CD14-positive monocyte (primary cell): ENCODE results near the gene TOM1. TPM values are rescaled to one million over a fixed set of nuclear protein-coding genes. Genes with fewer than 3 reads are reported as not detected.

Experiments used
- DNase-seq, 3 donors: peaks; one replicate each; pipeline ENCODE4 v3.0.0-alpha.2; 2011 to 2022
- H2AFZ ChIP-seq: 2 replicates; pipeline ENCODE4 v1.6.0; 2012; ENCODE audit warnings: mild to moderate bottlenecking, low read depth, low read length, inconsistent platforms; ENCODE audit not compliant: insufficient read depth, poor library complexity, severe bottlenecking
- H3K27ac ChIP-seq, 2 donors: 1 replicate in 1 of 2; 2 replicates in 1 of 2; pipeline ENCODE4 v1.5.1; 2012 to 2013; ENCODE audit warnings: low read length in 2 of 2, control low read depth in 1 of 2, inconsistent platforms in 1 of 2, low read depth in 1 of 2, mild to moderate bottlenecking in 1 of 2
- H3K27me3 ChIP-seq, 2 donors: one replicate each; pipeline versions ENCODE4 v1.6.0 to v1.6.1; 2011 to 2013; ENCODE audit warnings: low read length in 2 of 2; ENCODE audit not compliant: control insufficient read depth in 2 of 2, insufficient read depth in 2 of 2
- H3K36me3 ChIP-seq, 2 donors: replicated peaks in 1 of 2; 1 replicate in 1 of 2; 2 replicates in 1 of 2; pipeline versions ENCODE4 v1.5.1 to v1.6.1; 2012 to 2013; ENCODE audit warnings: low read length in 2 of 2, control low read depth in 1 of 2, inconsistent platforms in 1 of 2, mild to moderate bottlenecking in 1 of 2; ENCODE audit not compliant: insufficient read depth in 2 of 2, control insufficient read depth in 1 of 2
- H3K4me1 ChIP-seq, 2 donors: 1 replicate in 1 of 2; 2 replicates in 1 of 2; pipeline versions ENCODE4 v1.5.1 to v1.6.1; 2012 to 2013; ENCODE audit warnings: low read length in 2 of 2, control low read depth in 1 of 2, inconsistent platforms in 1 of 2, mild to moderate bottlenecking in 1 of 2, moderate library complexity in 1 of 2; ENCODE audit not compliant: insufficient read depth in 2 of 2, control insufficient read depth in 1 of 2
- H3K4me2 ChIP-seq: replicated peaks from 2 replicates; pipeline ENCODE3; 2012; ENCODE audit warnings: low read length, moderate library complexity, mild to moderate bottlenecking; ENCODE audit not compliant: poor library complexity, severe bottlenecking; ENCODE audit errors: extremely low read depth
- H3K4me3 ChIP-seq, 3 experiments: fragments of 200-600 bp in 1 of 3; sonication (generic) in 1 of 3; replicated peaks in 1 of 3; 1 replicate in 2 of 3; 2 replicates in 1 of 3; pipeline ENCODE4 v1.5.1; 2011 to 2013; ENCODE audit warnings: low read length in 3 of 3, mild to moderate bottlenecking in 3 of 3, control low read depth in 2 of 3, low read depth in 2 of 3, inconsistent platforms in 1 of 3, moderate library complexity in 1 of 3
- H3K79me2 ChIP-seq: 2 replicates; pipeline ENCODE4 v1.6.0; 2012; ENCODE audit warnings: mild to moderate bottlenecking, control low read depth, inconsistent platforms, low read length, moderate library complexity; ENCODE audit not compliant: insufficient read depth
- H3K9ac ChIP-seq: 2 replicates; pipeline ENCODE4 v1.6.0; 2017; ENCODE audit warnings: low read length, mild to moderate bottlenecking; ENCODE audit not compliant: insufficient read depth, poor library complexity, severe bottlenecking
- H3K9me3 ChIP-seq, 2 donors: replicated peaks in 1 of 2; 1 replicate in 1 of 2; 2 replicates in 1 of 2; pipeline versions ENCODE4 v1.5.1 to v1.6.1; 2012 to 2013; ENCODE audit warnings: low read length in 2 of 2, control low read depth in 1 of 2; ENCODE audit not compliant: control insufficient read depth in 1 of 2, insufficient read depth in 1 of 2
- H4K20me1 ChIP-seq: 2 replicates; pipeline ENCODE4 v1.6.0; 2012; ENCODE audit warnings: mild to moderate bottlenecking, low read length, control low read depth, moderate library complexity; ENCODE audit not compliant: insufficient read depth
- H3K27ac Mint-ChIP-seq, 7 donors: one replicate each; pipeline ENCODE4 v1.8.0; 2020; ENCODE audit warnings: mild to moderate bottlenecking in 7 of 7, mixed read lengths in 7 of 7, moderate library complexity in 6 of 7, inconsistent platforms in 2 of 7
- H3K27me3 Mint-ChIP-seq, 3 donors: one replicate each; pipeline ENCODE4 v1.8.0; 2021 to 2022; ENCODE audit warnings: low read depth in 3 of 3, mild to moderate bottlenecking in 3 of 3, mixed read lengths in 3 of 3, moderate library complexity in 3 of 3, inconsistent platforms in 1 of 3
- H3K36me3 Mint-ChIP-seq, 2 donors: one replicate each; pipeline ENCODE4 v1.8.0; 2020; ENCODE audit warnings: mixed read lengths in 2 of 2, inconsistent platforms in 1 of 2, mild to moderate bottlenecking in 1 of 2
- H3K4me1 Mint-ChIP-seq: one replicate; pipeline ENCODE4 v1.8.0; 2020; ENCODE audit warnings: mild to moderate bottlenecking, mixed read lengths
- H3K4me3 Mint-ChIP-seq, 2 donors: one replicate each; pipeline ENCODE4 v1.8.0; 2020; ENCODE audit warnings: mild to moderate bottlenecking in 2 of 2, mixed read lengths in 2 of 2, moderate library complexity in 1 of 2
- H3K9me3 Mint-ChIP-seq, 7 donors: one replicate each; pipeline ENCODE4 v1.8.0; 2020 to 2022; ENCODE audit warnings: mixed read lengths in 7 of 7, mild to moderate bottlenecking in 6 of 7, moderate library complexity in 6 of 7, inconsistent platforms in 2 of 7
- WGBS: methylation state at CpG from one replicate; pipeline ENCODE4 v1.1.5; 2013; ENCODE audit warnings: missing lambda C conversion rate; ENCODE audit not compliant: insufficient coverage; 5-methylcytosine and 5-hydroxymethylcytosine counted together
- intact Hi-C, 2 donors: fragments of 100-400 bp; cut with micrococcal nuclease; formaldehyde crosslinking; loops; one replicate each; pipeline versions ENCODE4 v1.15.0 to v1.15.1; 2023
- polyA plus RNA-seq, 3 donors: library from polyadenylated mRNA; depleted of rRNA in 1 of 3; unstranded in 2 of 3; stranded (reverse) in 1 of 3; fragments of 300-500 nt in 2 of 3; fragments of >200 nt in 1 of 3; fragmentation: Illumina TruSeq in 2 of 3; gene quantifications; 1 replicate in 2 of 3; 2 replicates in 1 of 3; pipeline ENCODE4 v1.2.3, GENCODE V29; 2012 to 2021
- TF ChIP-seq, protein P1 (sequence below): fragments of 200-600 bp; IDR thresholded peaks from one replicate; pipeline ENCODE4 v1.8.0; 2022; ENCODE audit warnings: antibody characterized with exemption, mild to moderate bottlenecking

TOM1 gene
- polyA plus RNA-seq, 3 donors, result 80.5 to 167 (median 120) TPM

DNA sequence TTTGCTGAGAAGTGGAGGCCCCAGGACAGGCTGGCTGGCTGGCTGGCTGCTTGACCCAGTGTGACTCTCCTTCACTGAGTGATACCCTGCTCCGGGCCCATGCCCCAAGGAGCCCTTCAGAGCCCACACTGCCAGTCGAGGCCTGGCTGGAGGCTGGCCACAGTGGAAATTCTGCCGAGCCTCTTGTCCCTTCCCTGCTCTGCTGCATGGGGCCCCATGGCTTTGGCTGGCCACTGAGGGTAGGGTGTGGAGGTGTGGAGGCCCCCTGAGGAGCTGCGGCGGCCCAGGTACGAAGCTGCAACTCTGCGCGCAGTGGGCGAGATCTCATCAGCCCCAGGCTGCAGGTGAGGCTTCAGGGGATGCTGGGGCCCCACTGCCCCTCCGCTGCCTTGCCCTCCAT is 47.8 kb downstream of the TOM1 start:
- DNase-seq, result no peak
- Histone ChIP-seq H3K27me3 (no peaks in the 10 kb centered on the region), H3K9ac (no peak overlapping the region), H3K9me3 (no peaks in the 10 kb centered on the region), H4K20me1 (peaks cover 34% of the 10 kb centered on the region), H3K36me3 (peaks cover 54 to 61% of the 10 kb centered on the region in 2 donors), H3K4me1 (peaks cover 20 to 23% of the 10 kb centered on the region in 2 donors), H3K27ac (no peak overlapping the region), H2AFZ (no peak overlapping the region), H3K79me2 (no peaks in the 10 kb centered on the region), H3K4me3 (no peak overlapping the region), H3K4me2 (no peak overlapping the region)
- Mint-ChIP-seq H3K27me3 (peaks cover 0 to 2% (median 0%) of the 10 kb centered on the region in 3 donors), H3K4me1 (peaks cover 31% of the 10 kb centered on the region), H3K36me3 (peaks cover 4 to 37% of the 10 kb centered on the region in 2 donors), H3K4me3 (no peak overlapping the region), H3K27ac (peak overlapping the region in 2 of 7 donors; percentile 54 to 58), H3K9me3 (peaks cover 0 to 3% (median 0%) of the 10 kb centered on the region in 7 donors)
- intact Hi-C loops, result loop anchor here in 1 of 2 donors (5.0 to 10.0 kb wide), 2 partner anchors 35 to 197 kb away; partner anchors contain the start of genes HMOX1 and RASD2
- TF ChIP-seq, protein P1, sequence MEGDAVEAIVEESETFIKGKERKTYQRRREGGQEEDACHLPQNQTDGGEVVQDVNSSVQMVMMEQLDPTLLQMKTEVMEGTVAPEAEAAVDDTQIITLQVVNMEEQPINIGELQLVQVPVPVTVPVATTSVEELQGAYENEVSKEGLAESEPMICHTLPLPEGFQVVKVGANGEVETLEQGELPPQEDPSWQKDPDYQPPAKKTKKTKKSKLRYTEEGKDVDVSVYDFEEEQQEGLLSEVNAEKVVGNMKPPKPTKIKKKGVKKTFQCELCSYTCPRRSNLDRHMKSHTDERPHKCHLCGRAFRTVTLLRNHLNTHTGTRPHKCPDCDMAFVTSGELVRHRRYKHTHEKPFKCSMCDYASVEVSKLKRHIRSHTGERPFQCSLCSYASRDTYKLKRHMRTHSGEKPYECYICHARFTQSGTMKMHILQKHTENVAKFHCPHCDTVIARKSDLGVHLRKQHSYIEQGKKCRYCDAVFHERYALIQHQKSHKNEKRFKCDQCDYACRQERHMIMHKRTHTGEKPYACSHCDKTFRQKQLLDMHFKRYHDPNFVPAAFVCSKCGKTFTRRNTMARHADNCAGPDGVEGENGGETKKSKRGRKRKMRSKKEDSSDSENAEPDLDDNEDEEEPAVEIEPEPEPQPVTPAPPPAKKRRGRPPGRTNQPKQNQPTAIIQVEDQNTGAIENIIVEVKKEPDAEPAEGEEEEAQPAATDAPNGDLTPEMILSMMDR, result no peak
- 92% methylated on average over 3 of the region's 10 CpGs for WGBS

DNA sequence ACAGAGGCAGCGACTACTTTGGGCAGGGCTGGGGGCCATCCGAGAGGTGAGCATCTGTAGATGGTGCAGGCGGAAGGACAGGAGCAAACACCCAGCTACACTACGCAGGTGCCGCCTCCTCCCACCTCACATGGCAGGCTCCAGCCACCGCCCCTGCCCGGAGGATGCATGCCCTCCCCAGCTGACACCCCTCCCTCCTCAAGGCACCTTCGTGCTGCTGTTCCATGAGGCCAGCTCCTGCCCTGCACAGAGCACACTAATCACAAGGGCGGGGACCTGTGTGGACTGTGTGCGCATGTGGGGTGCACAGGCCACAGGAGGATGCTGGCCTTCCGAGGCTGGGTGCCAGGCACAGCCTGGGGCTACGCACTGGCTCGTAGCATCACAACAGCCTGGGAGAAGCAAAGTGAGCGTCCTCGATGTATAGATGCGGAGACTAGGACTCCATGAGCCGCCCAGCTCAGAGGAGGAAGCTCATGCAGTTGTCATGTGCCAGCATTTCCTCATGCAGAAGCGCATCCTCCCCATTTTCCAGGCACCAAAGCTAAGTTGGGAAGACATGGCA is 48.4 kb downstream of the TOM1 start:
- peaks cover 25 to 29% of the 10 kb centered on the region in 2 donors for H3K4me1 ChIP-seq
- 94% methylated on average over 16 of the region's 18 CpGs for WGBS
- Mint-ChIP-seq H3K4me3 (no peak overlapping the region), H3K27me3 (peaks cover 0 to 2% (median 0%) of the 10 kb centered on the region in 3 donors), H3K36me3 (peaks cover 4 to 37% of the 10 kb centered on the region in 2 donors), H3K4me1 (peaks cover 38% of the 10 kb centered on the region), H3K9me3 (peaks cover 0 to 3% (median 0%) of the 10 kb centered on the region in 7 donors), H3K27ac (peak overlapping the region in 3 of 7 donors; percentile 54 to 64 (median 58))
- H3K4me2 ChIP-seq, result no peak overlapping the region
- no peak overlapping the region for H3K27ac ChIP-seq
- H3K9me3 ChIP-seq, result no peaks in the 10 kb centered on the region
- no peak for DNase-seq
- no peak overlapping the region for H3K4me3 ChIP-seq
- peaks cover 33% of the 10 kb centered on the region for H4K20me1 ChIP-seq
- no peaks in the 10 kb centered on the region for H3K79me2 ChIP-seq
- H3K36me3 ChIP-seq, result peaks cover 48 to 54% of the 10 kb centered on the region in 2 donors
- H2AFZ ChIP-seq, result no peak overlapping the region
- intact Hi-C loops, result loop anchor here in 1 of 2 donors (5.0 to 10.0 kb wide), 2 partner anchors 34 to 197 kb away; partner anchors contain the start of genes HMOX1 and RASD2
- H3K27me3 ChIP-seq, result no peaks in the 10 kb centered on the region
- TF ChIP-seq, protein P1, result no peak
- no peak overlapping the region for H3K9ac ChIP-seq
